ENCODE results near the gene SSTR5. TPM values are rescaled to one million over a fixed set of nuclear protein-coding genes. Genes with fewer than 3 reads are reported as not detected.

SSTR5 gene
- total and polyA plus RNA-seq, 2 of the 4 experiments (the other 2 are of a cell fraction): not detected

GRCh38 chr16:1119129-1119528 is 46.6 kb downstream of the SSTR5 start:
- H3K27ac ChIP-seq (ENCODE audit: insufficient read depth, low read length): no peak overlapping the region
- BruUV-seq (replicated peaks): no TSS peak

More at GRCh38 chr16:1119129-1119528, 46.6 kb downstream of the SSTR5 start:
- H4K5ac ChIP-seq (ENCODE audit: low read depth, low read length): no peak overlapping the region
- H4K91ac ChIP-seq (ENCODE audit: insufficient read depth, low read depth, low read length): no peak overlapping the region
- H2AK9ac ChIP-seq (replicated peaks; ENCODE audit: low read depth, low read length, poor library complexity): no peak overlapping the region
- H4K20me1 ChIP-seq (ENCODE audit: insufficient read depth, low read length): no peaks in the 10 kb centered on the region
- no peak overlapping the region for H2AK5ac ChIP-seq (ENCODE audit: low read depth, low read length)
- H3K14ac ChIP-seq (replicated peaks; ENCODE audit: low read depth, low read length): no peak overlapping the region
- H2BK15ac ChIP-seq (ENCODE audit: low read depth, low read length): no peak overlapping the region
- no peaks in the 10 kb centered on the region for H3K79me1 ChIP-seq (ENCODE audit: low read depth in 1 of 2, low read length in 2 of 2)
- H2AFZ ChIP-seq (replicated peaks; ENCODE audit: low read length, poor library complexity): no peak overlapping the region
- POLR2A ChIA-PET (ENCODE audit: unreplicated experiment): no interaction called here
- no peak overlapping the region for H3K18ac ChIP-seq (ENCODE audit: low read depth, low read length)
- in situ Hi-C loops (cut with MboI; ENCODE audit: low sequenced_read_pairs) (no loop called here), dilution Hi-C loops (cut with HindIII; ENCODE audit: low sequenced_read_pairs, unreplicated experiment) (no loop called here), intact Hi-C loops (cut with micrococcal nuclease) (no loop called here)
- DNase-seq (no peak), ATAC-seq (ENCODE audit: low read depth) (no peak)
- no peak overlapping the region for H3K4ac ChIP-seq (ENCODE audit: low read depth, low read length)
- CTCF ChIA-PET: no interaction called here
- H4K8ac ChIP-seq (ENCODE audit: low read depth in 2 of 2, low read length in 2 of 2): no peak overlapping the region
- H3K9me3 ChIP-seq (ENCODE audit: control insufficient read depth, insufficient read depth, low read length): no peaks in the 10 kb centered on the region
- no peak overlapping the region for H3K9ac ChIP-seq (ENCODE audit: low read depth, low read length)
- no peak overlapping the region for H2BK20ac ChIP-seq (ENCODE audit: low read depth, low read length)
- H3K4me2 ChIP-seq (ENCODE audit: low read depth, low read length): no peak overlapping the region
- H3K36me3 ChIP-seq (ENCODE audit: control insufficient read depth, insufficient read depth, low read length): no peaks in the 10 kb centered on the region
- H3K23ac ChIP-seq (ENCODE audit: low read depth, low read length): no peak overlapping the region
- WGBS, 2 experiments (ENCODE audit: extremely low coverage in 2 of 2, insufficient read length in 1 of 2): 66% methylated on average over 3 of the region's 19 CpGs; no CpG with 5 or more reads in 1 of the 2 experiments
- no peaks in the 10 kb centered on the region for H3K9me1 ChIP-seq (ENCODE audit: insufficient read depth, low read length)
- TF ChIP-seq FOS (IDR thresholded peaks at IDR 0.05; ENCODE audit: low read depth, low read length): no peak
- no peak for TF ChIP-seq CEBPB (IDR thresholded peaks at IDR 0.05; ENCODE audit: low read depth, low read length)
- TF ChIP-seq NFE2L2 (IDR thresholded peaks at IDR 0.05; ENCODE audit: low read depth, low read length): no peak
- no peak for TF ChIP-seq CTCF (conservative IDR thresholded peaks at IDR 0.05; ENCODE audit: low read depth, low read length)
- TF ChIP-seq MAZ (IDR thresholded peaks at IDR 0.05; ENCODE audit: borderline replicate concordance, low read depth, low read length): no peak
- TF ChIP-seq USF2 (IDR thresholded peaks at IDR 0.05; ENCODE audit: low read depth, low read length): no peak
- no peak for TF ChIP-seq RCOR1 (IDR thresholded peaks at IDR 0.05; ENCODE audit: insufficient replicate concordance, low read length)
- TF ChIP-seq BHLHE40 (IDR thresholded peaks at IDR 0.05; ENCODE audit: low read depth, low read length): no peak
- TF ChIP-seq RAD21 (IDR thresholded peaks at IDR 0.05; ENCODE audit: low read length): no peak
- no peak for TF ChIP-seq ELK1 (IDR thresholded peaks at IDR 0.05; ENCODE audit: borderline replicate concordance, low read depth, low read length)
- TF ChIP-seq SMC3 (IDR thresholded peaks at IDR 0.05; ENCODE audit: low read depth, low read length): no peak
- TF ChIP-seq MXI1 (IDR thresholded peaks at IDR 0.05; ENCODE audit: borderline replicate concordance, low read depth, low read length): no peak
- no peak for TF ChIP-seq CHD1 (IDR thresholded peaks at IDR 0.05; ENCODE audit: low read depth, low read length)
- no peak for TF ChIP-seq MAFK (IDR thresholded peaks at IDR 0.05; ENCODE audit: low read depth, low read length)
- peaks cover 23% of the 10 kb centered on the region; the same call in 1 of the 2 replicates for H3K27me3 ChIP-seq (ENCODE audit: control insufficient read depth, insufficient read depth, low read length)
- H2BK5ac ChIP-seq (ENCODE audit: low read depth, low read length, poor library complexity, severe bottlenecking): no peak overlapping the region
- no peak overlapping the region for H3K4me3 ChIP-seq (ENCODE audit: insufficient read depth, low read depth, low read length)
- no peak overlapping the region for H3K56ac ChIP-seq (ENCODE audit: extremely low read depth, insufficient read depth, low read length)
- no peak overlapping the region for H2BK120ac ChIP-seq (ENCODE audit: low read depth, low read length)
- no peaks in the 10 kb centered on the region for H3K4me1 ChIP-seq (ENCODE audit: control insufficient read depth, insufficient read depth, low read length)

All from IMR-90 (cell line).